Activated CD8-positive, alpha-beta memory T cell treated with anti-CD3 and anti-CD28 coated beads, Interleukin-2, amount 50 U/mL, for 48 hours (primary cell): ENCODE data around the gene FUT7.
A peak's percentile ranks its signal among the peaks of the same experiment; 100 is the strongest.

Experiments used
- DNase-seq: peaks from one replicate; pipeline ENCODE4 v3.0.0-alpha.2; 2020

Gene FUT7, protein sequence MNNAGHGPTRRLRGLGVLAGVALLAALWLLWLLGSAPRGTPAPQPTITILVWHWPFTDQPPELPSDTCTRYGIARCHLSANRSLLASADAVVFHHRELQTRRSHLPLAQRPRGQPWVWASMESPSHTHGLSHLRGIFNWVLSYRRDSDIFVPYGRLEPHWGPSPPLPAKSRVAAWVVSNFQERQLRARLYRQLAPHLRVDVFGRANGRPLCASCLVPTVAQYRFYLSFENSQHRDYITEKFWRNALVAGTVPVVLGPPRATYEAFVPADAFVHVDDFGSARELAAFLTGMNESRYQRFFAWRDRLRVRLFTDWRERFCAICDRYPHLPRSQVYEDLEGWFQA

DNA sequence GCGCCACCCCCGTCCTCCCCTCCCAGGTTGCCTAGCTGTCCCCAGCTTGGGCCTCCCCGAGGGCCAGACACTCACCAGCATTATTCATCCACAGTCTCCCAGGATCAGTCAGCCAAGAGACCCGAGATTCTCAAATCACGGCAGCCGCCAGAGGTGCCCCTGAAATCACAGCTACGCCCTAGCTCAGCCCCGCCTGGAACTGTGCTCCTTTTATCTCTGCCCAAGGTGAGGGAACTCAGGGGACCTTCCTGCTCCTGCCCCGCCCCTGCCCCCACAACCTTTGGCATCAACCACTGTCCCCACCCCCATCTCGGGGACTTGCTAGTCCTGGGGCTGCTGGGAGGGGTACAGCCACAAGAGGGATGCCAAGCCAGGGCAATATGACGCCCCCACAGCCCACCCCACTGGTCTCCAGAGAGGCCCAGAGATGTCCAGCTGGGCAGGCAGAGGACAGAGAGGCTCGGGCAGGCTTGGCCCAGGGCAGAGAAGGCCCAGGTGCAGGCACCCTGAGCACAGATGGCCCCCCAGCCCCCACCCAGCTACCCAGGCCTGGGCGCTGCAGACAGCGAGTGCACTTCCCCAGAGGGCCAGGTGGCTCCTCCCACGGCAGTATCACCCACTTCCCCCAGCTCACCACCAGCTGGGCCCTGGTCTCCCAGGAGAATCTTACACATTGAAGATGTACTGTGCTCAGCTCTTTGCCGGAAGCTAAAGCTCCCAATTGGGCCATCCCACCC lies at the start of gene FUT7:
Gene FUT7, minus strand, starts transcription at position 185 of the 737 bp plus-strand sequence. Its CDS starts 97 bp downstream, at position 88.
- DNase-seq, result no peak

DNA sequence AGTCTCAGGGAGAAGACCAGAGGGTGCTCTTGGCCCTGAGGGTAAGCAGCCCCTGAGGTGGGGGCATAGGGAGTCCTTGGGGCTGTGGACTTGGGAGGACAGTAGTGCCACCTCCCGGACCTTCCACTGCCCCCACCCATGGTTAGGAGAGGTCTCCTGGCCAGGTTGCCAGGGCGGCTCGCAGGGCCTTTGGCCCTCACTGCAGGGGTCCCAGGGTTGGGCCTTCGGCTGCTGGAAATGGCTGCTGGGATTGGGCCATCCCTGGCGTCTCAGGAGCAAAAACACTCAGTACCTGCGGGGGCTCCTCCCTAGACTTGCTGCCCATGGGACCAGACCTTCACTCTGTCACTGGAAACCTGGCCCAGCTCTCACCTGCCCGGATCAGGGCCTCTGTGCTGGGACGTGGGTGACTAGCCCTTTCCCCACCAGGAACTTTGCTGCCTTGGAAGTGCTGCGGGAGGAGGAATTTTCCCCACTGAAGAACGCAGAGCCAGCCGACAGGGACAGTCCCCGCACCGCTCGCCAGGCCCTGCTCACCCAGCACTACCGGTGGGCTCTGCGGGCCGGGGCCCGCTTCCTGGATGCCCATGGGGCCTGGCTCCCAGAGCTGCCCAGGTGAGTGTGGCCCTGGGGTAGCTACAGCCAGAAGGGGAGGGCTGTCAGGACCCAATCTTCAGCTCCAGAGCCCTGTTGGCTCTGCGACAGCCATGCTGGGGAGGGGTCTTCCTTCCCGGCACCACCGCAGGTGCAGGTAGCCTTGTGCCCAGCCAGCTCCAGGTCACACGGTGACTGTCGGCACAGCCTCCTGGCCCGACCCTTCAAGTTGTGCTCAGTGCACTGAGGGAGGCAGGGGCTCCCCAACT lies 48.6 kb upstream of the FUT7 start:
- DNase-seq, result no peak

DNA sequence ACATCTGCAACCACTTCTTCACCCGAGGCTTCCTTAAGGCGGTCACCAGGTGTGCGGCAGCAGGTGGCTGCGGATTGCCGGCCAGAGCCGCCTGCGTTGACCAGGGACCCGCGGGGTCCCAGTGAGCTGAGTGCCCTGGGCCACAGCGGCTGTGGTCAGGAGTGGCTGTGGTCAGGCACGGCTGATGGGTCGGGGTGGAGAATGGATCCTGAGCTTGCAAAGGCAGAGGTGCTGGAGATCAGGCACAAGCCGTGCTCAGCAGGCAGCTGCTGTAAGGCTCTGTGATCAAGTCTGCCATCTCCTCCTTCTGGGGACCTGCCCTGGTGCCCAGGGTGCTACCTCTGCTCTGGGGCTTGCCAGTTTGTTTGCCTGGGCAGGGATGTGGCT lies 47.5 kb upstream of the FUT7 start:
- no peak for DNase-seq

DNA sequence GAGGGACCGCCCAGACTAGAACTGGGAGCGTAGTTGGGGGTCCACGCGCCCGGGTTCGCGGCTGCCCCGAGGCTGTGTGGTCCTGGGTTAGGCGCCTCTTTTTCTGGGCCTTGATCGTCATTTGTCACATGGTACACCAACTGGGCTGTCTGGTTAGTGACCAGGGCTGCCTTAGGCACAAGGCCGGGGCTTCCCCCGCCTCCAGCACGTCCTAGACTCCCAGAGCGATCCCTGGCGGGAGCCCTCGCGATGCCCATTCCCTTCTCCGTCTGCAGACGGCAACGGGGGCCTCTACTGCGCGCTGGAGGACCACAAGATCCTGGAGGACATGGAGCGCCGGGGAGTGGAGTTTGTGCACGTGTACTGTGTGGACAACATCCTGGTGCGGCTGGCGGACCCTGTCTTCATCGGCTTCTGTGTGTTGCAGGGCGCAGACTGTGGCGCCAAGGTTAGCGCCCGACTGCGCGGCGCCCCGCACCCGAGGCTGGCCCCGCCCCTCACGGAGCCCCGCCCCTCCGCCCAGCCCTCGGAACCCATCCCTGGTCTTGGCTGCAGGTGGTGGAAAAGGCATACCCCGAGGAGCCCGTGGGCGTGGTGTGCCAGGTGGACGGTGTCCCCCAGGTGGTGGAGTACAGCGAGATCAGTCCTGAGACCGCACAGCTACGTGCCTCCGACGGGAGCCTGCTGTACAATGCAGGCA lies 47.0 kb upstream of the FUT7 start:
- no peak for DNase-seq

DNA sequence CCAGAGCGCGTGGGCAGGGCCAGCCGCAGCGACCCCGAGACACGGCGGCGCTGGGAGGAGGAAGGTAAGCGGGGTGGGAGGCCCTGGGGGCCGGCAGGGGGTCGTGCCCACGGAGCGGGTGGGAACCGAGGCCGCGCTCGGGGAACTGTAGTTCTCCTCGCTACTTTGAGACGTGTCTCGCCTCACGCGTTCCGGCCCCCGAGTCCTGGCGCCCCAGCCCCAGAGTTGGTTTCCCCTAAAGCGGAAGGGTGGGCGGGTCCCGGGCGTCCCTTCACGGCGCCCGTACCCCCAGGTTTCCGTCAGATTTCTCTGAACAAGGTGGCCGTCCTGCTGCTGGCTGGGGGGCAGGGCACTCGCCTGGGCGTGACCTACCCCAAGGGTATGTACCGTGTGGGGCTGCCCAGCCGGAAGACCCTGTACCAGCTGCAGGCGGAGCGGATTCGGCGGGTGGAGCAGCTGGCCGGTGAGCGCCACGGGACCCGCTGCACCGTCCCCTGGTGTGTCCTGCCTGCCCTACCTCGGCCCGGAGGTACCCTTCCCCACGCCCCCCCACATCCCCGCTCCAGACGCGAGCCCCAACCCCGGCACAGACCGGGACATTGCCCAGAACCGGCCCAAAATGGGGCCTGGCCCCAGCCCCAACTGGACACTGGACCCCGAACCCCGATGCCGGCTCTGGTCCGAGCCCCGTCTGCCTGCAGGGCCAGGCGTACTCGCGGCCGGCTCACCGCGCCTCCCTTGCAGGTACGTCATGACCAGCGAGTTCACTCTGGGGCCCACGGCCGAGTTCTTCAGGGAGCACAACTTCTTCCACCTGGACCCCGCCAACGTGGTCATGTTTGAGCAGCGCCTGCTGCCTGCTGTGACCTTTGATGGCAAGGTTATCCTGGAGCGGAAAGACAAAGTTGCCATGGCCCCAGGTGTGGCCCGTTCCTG lies 46.1 kb upstream of the FUT7 start:
- peak; percentile 75 for DNase-seq

DNA sequence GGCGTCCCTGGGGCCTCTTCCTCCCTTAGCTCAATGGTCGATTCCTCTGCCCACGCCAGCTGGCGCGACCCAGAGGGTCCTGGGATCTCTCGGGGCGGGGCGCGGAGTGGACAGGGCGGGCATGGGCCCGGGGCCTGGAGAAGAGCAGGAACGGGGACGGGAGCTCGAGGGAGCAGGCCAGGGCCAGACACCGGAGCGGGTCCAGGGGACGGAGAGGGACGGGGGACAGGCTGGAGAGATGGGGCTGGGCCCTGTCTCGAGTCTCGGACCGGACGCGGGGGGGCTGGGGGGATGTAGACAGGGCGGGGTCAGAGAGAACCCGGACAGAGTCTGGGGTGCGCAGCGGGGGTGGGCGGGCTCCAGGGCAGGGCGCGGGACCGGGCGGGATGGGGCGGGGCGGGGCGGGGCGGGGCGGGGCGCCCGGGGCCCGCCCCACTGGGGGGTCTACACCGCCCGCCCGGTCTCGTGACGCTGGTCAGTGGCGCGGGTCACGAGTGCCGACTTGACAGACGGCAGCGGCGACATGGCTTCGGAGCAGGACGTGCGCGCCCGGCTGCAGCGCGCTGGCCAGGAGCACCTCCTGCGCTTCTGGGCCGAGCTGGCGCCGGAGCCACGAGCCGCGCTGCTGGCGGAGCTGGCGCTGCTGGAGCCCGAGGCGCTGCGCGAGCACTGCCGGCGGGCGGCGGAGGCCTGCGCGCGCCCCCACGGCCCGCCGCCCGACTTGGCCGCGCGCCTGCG lies 45.3 kb upstream of the FUT7 start, which contains the start of gene UAP1L1:
Gene UAP1L1, plus strand, starts transcription at position 508 of the 738 bp plus-strand sequence. Its CDS starts 16 bp downstream, at position 524.
- peak; percentile 81 for DNase-seq

DNA sequence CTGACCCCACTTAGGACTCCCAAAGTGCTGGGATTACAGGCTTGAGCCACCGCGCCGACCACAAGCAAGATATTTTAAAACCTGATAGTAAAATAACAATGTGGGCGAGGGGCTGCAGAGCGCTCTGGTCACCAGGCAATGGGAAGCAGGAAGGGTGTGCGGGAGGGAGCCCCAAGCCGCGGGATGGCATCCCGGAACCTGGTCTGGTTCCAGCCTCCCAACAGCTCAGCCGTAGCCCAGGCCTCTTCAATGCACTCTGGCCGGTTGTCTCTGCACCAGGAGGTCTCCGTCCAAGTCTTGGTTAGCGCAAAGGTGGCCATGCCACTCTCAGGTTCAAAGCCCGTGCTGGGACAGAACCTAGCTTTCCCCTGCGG lies 44.7 kb upstream of the FUT7 start:
- DNase-seq, result no peak

DNA sequence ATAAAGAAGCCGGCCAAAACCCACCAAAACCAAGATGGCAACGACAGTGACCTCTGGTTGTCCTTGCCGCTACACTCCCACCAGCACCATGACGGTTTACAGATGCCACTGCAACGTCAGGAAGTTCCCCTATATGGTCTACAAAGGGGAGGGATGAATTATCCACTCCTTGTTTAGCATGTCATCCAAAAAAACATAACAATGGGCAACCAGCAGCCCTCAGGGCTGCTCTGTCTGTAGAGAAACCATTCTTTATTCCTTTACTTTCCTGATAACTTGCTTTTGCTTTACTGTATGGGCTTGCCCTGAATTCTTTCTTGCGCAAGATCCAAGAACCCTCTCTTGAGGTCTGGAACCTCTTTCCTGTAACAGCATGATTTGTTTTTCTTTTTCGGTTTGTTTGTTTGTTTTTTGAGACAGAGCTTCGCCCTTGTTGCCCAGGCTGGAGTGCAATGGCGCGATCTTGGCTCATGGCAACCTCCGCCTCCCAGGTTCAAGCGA lies 43.4 kb upstream of the FUT7 start:
- DNase-seq, result no peak

DNA sequence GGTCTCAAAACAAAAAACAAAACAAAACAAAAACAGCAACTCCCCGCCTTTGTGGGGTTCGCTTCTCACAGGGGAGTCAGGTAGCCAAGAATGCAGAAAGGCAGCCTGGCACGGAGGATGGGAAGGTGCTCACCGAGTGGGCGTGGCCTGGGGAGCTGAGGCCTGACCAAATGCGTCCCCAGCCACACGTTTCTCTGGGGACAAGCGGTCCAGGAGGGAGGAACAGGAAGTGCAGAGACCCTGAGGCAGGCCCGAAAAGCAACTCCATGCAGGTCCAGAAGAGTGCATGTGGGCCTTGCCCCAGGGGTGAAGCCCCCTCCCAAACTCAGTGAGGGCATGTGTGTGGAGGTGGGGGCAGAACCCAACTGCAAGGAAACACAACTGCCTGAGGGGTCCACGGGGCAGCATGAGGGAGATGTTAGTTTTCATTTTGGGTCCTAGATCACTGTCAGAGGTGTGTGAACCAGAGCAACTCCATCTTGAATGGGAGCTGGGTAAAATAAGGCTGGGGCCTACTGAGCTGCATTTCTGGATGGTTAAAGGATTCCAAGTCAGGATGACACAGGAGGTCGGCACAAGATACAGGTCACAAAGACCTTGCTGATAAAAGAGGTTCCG lies 42.9 kb upstream of the FUT7 start:
- no peak for DNase-seq

DNA sequence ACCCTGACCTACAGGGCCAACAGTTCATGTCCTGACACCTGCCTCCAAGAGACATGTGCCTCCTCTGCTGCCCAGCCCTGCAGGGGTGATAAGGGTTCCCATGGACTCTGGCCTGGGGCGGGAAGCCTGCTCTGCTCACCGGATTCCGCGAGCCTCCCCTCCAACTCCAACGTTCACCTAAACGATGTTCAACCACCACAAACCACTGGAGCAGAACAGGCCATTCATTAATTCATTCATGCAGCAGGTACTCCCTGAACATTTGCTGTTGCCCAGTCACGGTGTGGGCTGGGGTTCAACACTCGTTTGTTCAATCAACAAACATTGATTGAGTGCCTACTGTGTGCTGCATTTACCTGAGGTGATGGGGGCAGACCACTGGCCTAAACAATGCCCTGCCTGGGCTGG lies 42.1 kb upstream of the FUT7 start:
- DNase-seq, result no peak

DNA sequence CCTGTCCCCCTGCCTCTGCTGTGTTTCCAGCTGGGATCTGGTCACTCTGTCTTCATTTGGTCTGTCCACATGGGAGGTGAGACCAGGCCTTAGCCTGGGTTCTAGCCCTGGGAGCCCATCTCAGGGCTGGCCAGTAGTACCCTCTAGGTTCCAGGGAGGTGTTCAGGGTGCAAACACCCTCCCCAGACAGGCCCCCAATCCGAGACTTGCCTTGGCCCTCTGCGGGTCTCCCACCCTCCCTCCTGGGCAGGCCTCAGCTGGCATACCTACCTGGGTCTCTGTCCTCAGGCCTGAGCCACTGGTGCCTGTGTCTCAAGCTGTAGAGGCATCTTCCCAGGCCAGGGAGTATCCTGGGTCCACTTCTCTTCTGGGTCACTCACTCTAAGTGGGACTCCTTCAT lies 39.4 kb upstream of the FUT7 start:
- no peak for DNase-seq

DNA sequence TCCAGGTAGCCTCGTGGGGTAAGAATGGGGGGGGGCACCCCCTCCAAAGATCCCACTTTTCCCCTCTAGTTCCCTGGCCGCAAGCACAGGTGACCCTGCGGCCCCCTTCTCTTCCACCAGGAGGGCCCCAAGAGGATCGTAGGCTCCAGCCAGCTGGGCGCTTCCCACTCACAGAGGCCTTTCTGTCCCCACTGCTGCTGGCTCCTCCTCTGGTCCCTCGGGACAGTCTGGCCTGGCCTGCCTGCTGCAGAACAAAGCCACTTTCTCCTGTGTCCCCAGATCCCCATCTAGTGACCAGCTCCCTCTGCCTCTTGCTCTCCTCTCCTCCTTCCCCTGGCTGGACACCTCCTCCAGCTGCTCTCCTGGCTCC lies 39.0 kb upstream of the FUT7 start:
- DNase-seq, result no peak

DNA sequence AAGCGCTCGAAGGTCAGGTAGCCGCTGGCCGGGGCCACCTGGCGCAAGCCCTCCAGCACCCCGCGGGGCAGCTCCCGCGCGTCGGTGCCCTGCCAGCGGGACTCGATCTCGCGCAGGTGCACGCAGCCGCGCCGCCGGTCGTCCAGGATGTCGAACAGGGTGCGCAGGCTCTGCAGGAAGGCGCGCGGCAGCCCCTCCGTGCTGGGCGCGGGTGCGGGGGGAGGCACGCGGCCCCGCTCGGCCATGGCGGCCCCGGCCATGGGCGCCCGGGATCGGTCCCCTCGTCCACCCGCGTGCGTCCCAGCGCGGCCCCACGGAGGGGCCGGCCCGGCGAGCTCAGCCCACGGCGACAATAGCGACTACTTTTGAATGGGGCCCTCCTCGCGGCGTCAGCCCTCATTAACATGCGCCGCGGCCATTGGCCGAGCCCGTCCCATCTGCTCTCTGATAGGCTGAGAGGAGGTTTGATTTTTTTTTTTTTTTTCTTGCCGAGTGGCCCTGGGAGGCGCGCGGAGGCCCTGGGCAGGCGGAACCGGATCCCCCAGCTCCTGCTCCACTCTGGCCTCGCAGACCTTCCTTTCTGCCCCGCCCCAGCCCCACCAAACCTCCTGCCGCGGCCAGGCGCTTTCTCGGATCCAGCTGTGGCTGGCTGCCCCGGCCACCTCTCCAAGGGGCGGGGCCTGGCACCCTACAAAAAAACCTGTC lies 38.5 kb upstream of the FUT7 start, which contains the start of gene SAPCD2:
Gene SAPCD2, minus strand, starts transcription at position 357 of the 705 bp plus-strand sequence. Its CDS starts 97 bp downstream, at position 260.
- DNase-seq, result peak; percentile 88

DNA sequence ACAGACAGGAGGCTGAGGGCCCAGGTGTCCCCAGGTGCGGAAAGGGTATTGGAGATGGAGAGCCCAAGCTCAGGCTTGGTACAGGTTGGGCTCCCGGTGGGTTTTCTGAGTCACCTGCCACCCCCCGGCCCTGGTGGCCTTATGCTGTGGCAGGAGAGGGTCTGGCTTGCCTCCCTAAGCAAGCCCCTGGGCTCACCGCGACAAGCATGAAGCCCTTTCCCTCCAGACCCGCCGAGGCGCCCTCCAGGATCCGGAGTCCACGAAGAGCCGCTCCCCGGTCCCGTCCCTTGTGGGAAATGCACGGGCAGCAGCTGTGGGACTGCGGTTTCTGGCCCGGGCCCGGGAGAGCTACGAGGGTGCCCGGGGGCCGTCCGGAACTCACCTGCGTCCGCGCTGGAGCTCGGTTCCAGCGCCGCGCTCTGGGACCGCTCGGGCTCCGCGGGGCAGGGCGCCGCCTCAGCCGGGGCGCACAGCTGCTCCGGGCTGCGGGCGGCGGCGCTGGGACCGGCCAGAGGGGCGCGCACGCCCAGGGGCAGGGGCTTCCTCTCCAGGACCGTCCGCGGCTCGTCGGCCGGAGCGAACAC lies 37.7 kb upstream of the FUT7 start:
- DNase-seq, result no peak

DNA sequence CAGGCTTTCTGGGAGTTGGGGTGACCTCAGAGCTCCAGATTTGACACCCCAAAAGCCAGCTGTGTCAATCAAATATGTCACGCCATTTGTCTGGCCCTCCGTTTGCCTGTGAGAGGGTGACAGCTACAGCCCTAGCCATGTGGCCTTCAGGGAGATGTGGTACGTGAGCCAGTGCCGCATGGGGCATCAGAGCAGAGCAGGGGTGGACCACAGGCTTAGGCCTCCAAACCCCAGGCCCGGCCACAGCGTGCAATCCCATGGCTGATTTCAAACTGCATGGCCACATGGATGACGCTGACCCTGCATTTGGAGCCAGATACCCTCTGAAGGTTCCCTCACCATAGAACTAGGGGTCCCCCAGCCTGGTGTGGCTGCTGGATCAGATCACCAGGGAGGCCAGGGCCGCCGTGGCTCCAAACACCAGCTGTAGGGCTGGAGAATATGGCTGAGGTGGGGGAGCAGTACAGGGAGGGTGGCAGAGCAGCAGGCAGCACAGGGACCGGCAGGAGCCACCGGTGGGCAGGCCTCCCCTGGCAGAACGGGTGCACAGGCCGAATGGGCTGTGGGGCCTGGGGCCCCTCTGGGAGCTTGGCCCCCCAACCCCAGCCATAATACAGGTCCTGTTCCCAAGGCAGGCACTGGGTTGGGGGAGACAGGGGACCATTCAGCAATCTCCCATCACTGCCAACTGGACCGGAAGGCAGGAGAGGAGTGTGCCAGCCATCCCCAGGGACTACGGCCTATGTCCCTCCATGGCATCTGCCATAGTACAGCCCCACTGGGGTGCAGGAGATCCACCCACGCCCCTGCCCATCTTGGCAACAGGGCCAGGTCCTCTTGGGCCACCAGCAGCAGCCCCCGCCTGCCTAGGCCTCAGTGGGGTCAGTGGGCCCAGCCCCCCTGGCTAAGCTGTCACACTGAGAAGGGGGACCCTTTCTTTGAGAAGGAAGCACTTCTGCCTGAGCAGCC lies 36.9 kb upstream of the FUT7 start:
- DNase-seq, result no peak

DNA sequence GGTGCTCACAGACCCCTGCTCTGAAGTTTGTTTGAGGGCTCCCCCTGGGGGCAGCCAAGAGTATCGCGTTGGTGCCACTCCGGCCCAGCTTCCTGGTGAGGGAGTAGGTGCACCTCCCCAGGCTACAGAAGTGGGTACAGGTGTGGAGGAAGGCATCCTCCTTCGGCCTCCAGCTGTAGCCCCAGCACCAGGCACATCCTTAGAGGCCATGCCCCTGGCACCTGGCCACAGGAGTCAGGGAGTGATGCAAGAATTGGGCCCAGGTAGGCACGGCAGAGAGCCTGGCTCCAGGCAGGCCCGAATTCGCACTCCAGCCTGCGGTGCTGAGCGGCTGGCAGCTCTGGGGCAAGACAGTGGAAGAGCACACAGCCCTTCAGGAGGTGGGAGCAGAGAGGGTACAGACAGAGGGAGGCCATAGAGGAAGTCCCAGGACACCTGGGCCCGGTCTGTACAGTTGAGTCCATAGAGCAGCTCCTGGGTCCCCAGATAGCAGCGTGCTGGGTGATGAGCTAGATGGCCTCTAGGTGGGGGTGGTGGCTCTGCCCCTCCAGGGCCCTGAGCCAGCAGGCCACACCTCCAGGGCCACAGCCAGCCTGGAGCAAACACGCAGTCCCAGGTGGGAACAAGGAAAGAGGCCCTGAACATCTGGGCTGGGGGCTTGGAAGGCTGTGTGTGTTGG lies 36.1 kb upstream of the FUT7 start:
- DNase-seq, result peak; percentile 92
